ENCODE data around the gene PTPRE. TPM values are rescaled to one million over a fixed set of nuclear protein-coding genes. Genes with fewer than 3 reads are reported as not detected.

PTPRE gene
- 10 to 100 TPM; 26.9 to 36.1 TPM for total RNA-seq
- long read RNA-seq, full-length matches to known transcripts: 4 of 42 reads
- long read RNA-seq, partial matches to known transcripts: 10 of 42 reads
- long read RNA-seq, other reads (novel, unspliced or antisense): 28 of 42 reads

GRCh38 chr10:127906548-127907377 is at the start of gene PTPRE:
PTPRE (plus strand) TSS chr10:127907103; CDS start chr10:128040882, 133,779 bp downstream.
- intact Hi-C loops (cut with DNase I, micrococcal nuclease): loop anchor here (5.0 to 10.0 kb wide), 2 partner anchors 106 to 108 kb away; no protein-coding TSS in a partner anchor
- DNase-seq (peak; percentile 83 to 89), ATAC-seq (peak; percentile 89)

GRCh38 chr10:127860592-127860991 is 46.3 kb upstream of the PTPRE start:
- no peak for ATAC-seq
- no peak for DNase-seq
- intact Hi-C loops (cut with DNase I, micrococcal nuclease): no loop called here

GRCh38 chr10:127863231-127863825 is 43.6 kb upstream of the PTPRE start:
- no peak for DNase-seq
- intact Hi-C loops (cut with DNase I, micrococcal nuclease): no loop called here
- no peak for ATAC-seq

- no peak for ATAC-seq
- DNase-seq: no peak
- intact Hi-C loops (cut with DNase I, micrococcal nuclease): no loop called here
These were observed 40.5 kb upstream of the PTPRE start for GRCh38 chr10:127866276-127867013.

GRCh38 chr10:127867805-127868204 is 39.1 kb upstream of the PTPRE start:
- no peak for DNase-seq
- intact Hi-C loops (cut with DNase I, micrococcal nuclease): no loop called here
- ATAC-seq: peak; percentile 58

- ATAC-seq: no peak
- DNase-seq: no peak
- intact Hi-C loops (cut with DNase I, micrococcal nuclease): no loop called here
These were observed 37.6 kb upstream of the PTPRE start for GRCh38 chr10:127869329-127869728.

GRCh38 chr10:127871631-127872010 is 35.3 kb upstream of the PTPRE start:
- intact Hi-C loops (cut with DNase I, micrococcal nuclease): no loop called here
- ATAC-seq: no peak
- no peak for DNase-seq

GRCh38 chr10:127872011-127872761 is 34.7 kb upstream of the PTPRE start:
- ATAC-seq (no peak), DNase-seq (no peak)
- intact Hi-C loops (cut with DNase I, micrococcal nuclease): no loop called here

- peak; percentile 73 to 83 for DNase-seq
- ATAC-seq: peak; percentile 96
- intact Hi-C loops (cut with DNase I, micrococcal nuclease): no loop called here
These were observed 33.9 kb upstream of the PTPRE start for GRCh38 chr10:127872871-127873600.

- DNase-seq: no peak
- intact Hi-C loops (cut with DNase I, micrococcal nuclease): no loop called here
- ATAC-seq: peak; percentile 10
These were observed 32.9 kb upstream of the PTPRE start for GRCh38 chr10:127873901-127874470.

GRCh38 chr10:127874671-127875448 is 32.0 kb upstream of the PTPRE start:
- intact Hi-C loops (cut with DNase I, micrococcal nuclease): no loop called here
- DNase-seq (no peak), ATAC-seq (no peak)

- no peak for DNase-seq
- ATAC-seq: no peak
- intact Hi-C loops (cut with DNase I, micrococcal nuclease): no loop called here
These were observed 31.5 kb upstream of the PTPRE start for GRCh38 chr10:127875449-127875765.

- intact Hi-C loops (cut with DNase I, micrococcal nuclease): no loop called here
- ATAC-seq (no peak), DNase-seq (no peak)
These were observed 31.0 kb upstream of the PTPRE start for GRCh38 chr10:127875916-127876315.

GRCh38 chr10:127877116-127877515 is 29.8 kb upstream of the PTPRE start:
- ATAC-seq: no peak
- intact Hi-C loops (cut with DNase I, micrococcal nuclease): no loop called here
- DNase-seq: no peak

- intact Hi-C loops (cut with DNase I, micrococcal nuclease): no loop called here
- DNase-seq: no peak
- ATAC-seq: no peak
These were observed 29.2 kb upstream of the PTPRE start for GRCh38 chr10:127877699-127878098.

GRCh38 chr10:127878475-127879055 is 28.3 kb upstream of the PTPRE start:
- DNase-seq (no peak), ATAC-seq (no peak)
- intact Hi-C loops (cut with DNase I, micrococcal nuclease): no loop called here

- no peak for DNase-seq
- intact Hi-C loops (cut with DNase I, micrococcal nuclease): no loop called here
- no peak for ATAC-seq
These were observed 26.3 kb upstream of the PTPRE start for GRCh38 chr10:127880557-127880956.

Data from left colon (tissue), 2 donors.